A549 (cell line): ENCODE measurements around the gene MARK2.

Source experiments
- EP300 ChIP-seq, 2 experiments: fragments of >200 bp; sonication (Bioruptor Twin); formaldehyde crosslinking; IDR thresholded peaks; 2 replicates in 1 of 2; 3 replicates in 1 of 2; pipeline ENCODE4 v1.6.1; 2016 to 2017
- JUNB ChIP-seq: fragments of >200 bp; sonication (Bioruptor Twin); formaldehyde crosslinking; IDR thresholded peaks from 2 replicates; pipeline ENCODE4 v1.6.1; 2016
- MYC ChIP-seq: IDR thresholded peaks from 2 replicates; pipeline ENCODE4 v1.6.1; 2012; ENCODE audit warnings: mild to moderate bottlenecking, inconsistent platforms, low read length, improper control_type of control experiment, borderline replicate concordance
- NR3C1 ChIP-seq: fragments of >200 bp; sonication (Bioruptor Twin); formaldehyde crosslinking; IDR thresholded peaks from 3 replicates; pipeline ENCODE4 v1.6.1; 2017
- POLR2A ChIP-seq: IDR thresholded peaks from 2 replicates; pipeline ENCODE4 v1.6.1; 2012; ENCODE audit warnings: mild to moderate bottlenecking, low read length
- RAD21 ChIP-seq, 2 experiments: fragments of >200 bp in 1 of 2; sonication (Bioruptor Twin) in 1 of 2; formaldehyde crosslinking in 1 of 2; IDR thresholded peaks in 1 of 2; conservative IDR thresholded peaks in 1 of 2; 2 replicates in 1 of 2; 3 replicates in 1 of 2; pipeline ENCODE4 v1.6.1; 2012 to 2018; ENCODE audit warnings: inconsistent platforms in 1 of 2
- SMC3 ChIP-seq: fragments of >200 bp; sonication (Bioruptor Twin); formaldehyde crosslinking; IDR thresholded peaks from 3 replicates; pipeline ENCODE4 v1.6.1; 2018; ENCODE audit warnings: inconsistent platforms
- ZNF302 ChIP-seq: fragments of 250-450 bp; sonication (Bioruptor Pico); IDR thresholded peaks from 2 replicates; pipeline ENCODE4 v1.9.0; 2021; ENCODE audit warnings: inconsistent platforms, mild to moderate bottlenecking, moderate library complexity
- TF ChIP-seq, protein P1 (sequence below): fragments of >200 bp; sonication (Bioruptor Twin); formaldehyde crosslinking; IDR thresholded peaks from 3 replicates; pipeline ENCODE4 v1.5.1; 2016
- TF ChIP-seq, protein P2 (sequence below): IDR thresholded peaks from 2 replicates; pipeline ENCODE4 v1.6.1; 2012

DNA sequence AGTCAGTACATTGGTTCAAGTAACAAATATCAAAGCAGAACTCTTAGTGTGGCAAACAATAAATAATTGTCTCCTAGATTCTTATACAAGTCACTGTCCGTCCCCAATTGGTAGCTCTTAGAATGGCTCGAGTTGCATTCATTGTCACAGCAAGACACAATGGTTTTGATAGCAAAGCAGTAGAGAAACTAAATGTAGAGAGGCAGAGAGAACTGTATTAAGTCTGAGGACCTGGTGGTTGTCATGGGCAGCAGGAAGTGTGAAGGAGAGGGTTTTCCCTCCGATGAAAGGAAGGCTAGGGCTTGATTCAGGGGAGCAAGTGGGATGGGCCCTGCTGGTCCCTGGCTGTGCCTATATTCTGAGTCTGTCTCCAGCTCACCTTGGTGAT, 41.5 kb downstream of the MARK2 start:
- TF ChIP-seq, protein P1, sequence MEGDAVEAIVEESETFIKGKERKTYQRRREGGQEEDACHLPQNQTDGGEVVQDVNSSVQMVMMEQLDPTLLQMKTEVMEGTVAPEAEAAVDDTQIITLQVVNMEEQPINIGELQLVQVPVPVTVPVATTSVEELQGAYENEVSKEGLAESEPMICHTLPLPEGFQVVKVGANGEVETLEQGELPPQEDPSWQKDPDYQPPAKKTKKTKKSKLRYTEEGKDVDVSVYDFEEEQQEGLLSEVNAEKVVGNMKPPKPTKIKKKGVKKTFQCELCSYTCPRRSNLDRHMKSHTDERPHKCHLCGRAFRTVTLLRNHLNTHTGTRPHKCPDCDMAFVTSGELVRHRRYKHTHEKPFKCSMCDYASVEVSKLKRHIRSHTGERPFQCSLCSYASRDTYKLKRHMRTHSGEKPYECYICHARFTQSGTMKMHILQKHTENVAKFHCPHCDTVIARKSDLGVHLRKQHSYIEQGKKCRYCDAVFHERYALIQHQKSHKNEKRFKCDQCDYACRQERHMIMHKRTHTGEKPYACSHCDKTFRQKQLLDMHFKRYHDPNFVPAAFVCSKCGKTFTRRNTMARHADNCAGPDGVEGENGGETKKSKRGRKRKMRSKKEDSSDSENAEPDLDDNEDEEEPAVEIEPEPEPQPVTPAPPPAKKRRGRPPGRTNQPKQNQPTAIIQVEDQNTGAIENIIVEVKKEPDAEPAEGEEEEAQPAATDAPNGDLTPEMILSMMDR: no peak
- TF ChIP-seq RAD21 (conservative IDR thresholded peaks at IDR 0.05 in 1 of 2, IDR thresholded peaks at IDR 0.05 in 1 of 2) (no peak), POLR2A (no peak), EP300 (IDR thresholded peaks at IDR 0.05) (no peak), MYC (no peak), NR3C1 (no peak), JUNB (no peak), ZNF302 (no peak), SMC3 (no peak)
- TF ChIP-seq, protein P2, sequence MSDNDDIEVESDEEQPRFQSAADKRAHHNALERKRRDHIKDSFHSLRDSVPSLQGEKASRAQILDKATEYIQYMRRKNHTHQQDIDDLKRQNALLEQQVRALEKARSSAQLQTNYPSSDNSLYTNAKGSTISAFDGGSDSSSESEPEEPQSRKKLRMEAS: no peak
